Activated naive CD4-positive, alpha-beta T cell (primary cell): Measurements from ENCODE around the gene VWC2.
"Not testable (repeated sequence)": the region's sequence is repeated elsewhere in the genome, so short reads cannot be mapped to it uniquely, and the experiment has no call there.

Experiments used
- DNase-seq, 4 experiments: peaks; one replicate each; lab custom pipeline; 2025; lab: John Stamatoyannopoulos, UW

VWC2 gene

GRCh38 chr7:49851614-49851934, 78.1 kb downstream of the VWC2 start:
- DNase-seq = not testable (repeated sequence)

- no peak for DNase-seq
Observed at GRCh38 chr7:49852619-49853462, 79.4 kb downstream of the VWC2 start.

- no peak for DNase-seq
Observed at GRCh38 chr7:49855281-49855980, 82.0 kb downstream of the VWC2 start.

- DNase-seq = no peak
Observed at GRCh38 chr7:49860293-49860692, 86.9 kb downstream of the VWC2 start.

GRCh38 chr7:49866076-49866735, 92.8 kb downstream of the VWC2 start:
- DNase-seq = no peak

- DNase-seq = no peak
Observed at GRCh38 chr7:49866910-49867309, 93.5 kb downstream of the VWC2 start.

- no peak for DNase-seq
Observed at GRCh38 chr7:49873420-49873819, 100.0 kb downstream of the VWC2 start.

GRCh38 chr7:49875336-49875735, 101.9 kb downstream of the VWC2 start:
- DNase-seq = no peak

- DNase-seq = no peak
Observed at GRCh38 chr7:49876202-49876601, 102.8 kb downstream of the VWC2 start.

GRCh38 chr7:49878089-49878488, 104.7 kb downstream of the VWC2 start:
- DNase-seq = no peak

- DNase-seq = no peak
Observed at GRCh38 chr7:49878627-49879026, 105.2 kb downstream of the VWC2 start.

- DNase-seq = no peak
Observed at GRCh38 chr7:49883933-49884332, 110.5 kb downstream of the VWC2 start.

GRCh38 chr7:49885593-49886285, 112.3 kb downstream of the VWC2 start:
- DNase-seq = no peak

- no peak for DNase-seq
Observed at GRCh38 chr7:49892481-49892880, 119.0 kb downstream of the VWC2 start.

GRCh38 chr7:49893131-49893530, 119.7 kb downstream of the VWC2 start:
- no peak for DNase-seq

- no peak for DNase-seq
Observed at GRCh38 chr7:49894543-49894942, 121.1 kb downstream of the VWC2 start.

GRCh38 chr7:49911909-49912308, 138.5 kb downstream of the VWC2 start:
- DNase-seq = no peak

- no peak for DNase-seq
Observed at GRCh38 chr7:49926720-49927119, 153.3 kb downstream of the VWC2 start.

- DNase-seq = no peak
Observed at GRCh38 chr7:49927631-49928030, 154.2 kb downstream of the VWC2 start.

- no peak for DNase-seq
Observed at GRCh38 chr7:49928787-49929186, 155.3 kb downstream of the VWC2 start.

- no peak for DNase-seq
Observed at GRCh38 chr7:49931627-49932026, 158.2 kb downstream of the VWC2 start.

- DNase-seq = no peak
Observed at GRCh38 chr7:49937608-49938007, 164.2 kb downstream of the VWC2 start.
